PFSK-1 (cell line): Measurements from ENCODE around the gene HIVEP1.

Source experiments
- POLR2AphosphoS5 ChIP-seq: IDR thresholded peaks from 2 replicates; pipeline ENCODE4 v1.6.1; 2012; ENCODE audit warnings: low read depth, mild to moderate bottlenecking, control low read depth, low read length, moderate library complexity
- REST ChIP-seq, 2 experiments: IDR thresholded peaks; 2 replicates each; pipeline versions ENCODE4 v1.6.1 to v1.8.0; 2011 to 2012; ENCODE audit warnings: low read depth in 2 of 2, low read length in 2 of 2, control low read depth in 1 of 2, inconsistent platforms in 1 of 2, mild to moderate bottlenecking in 1 of 2, moderate library complexity in 1 of 2; ENCODE audit not compliant: insufficient read depth in 1 of 2
- SIN3A ChIP-seq: IDR thresholded peaks from 2 replicates; pipeline ENCODE4 v1.6.1; 2012; ENCODE audit warnings: mild to moderate bottlenecking, low read length, moderate library complexity, borderline replicate concordance; ENCODE audit not compliant: insufficient read depth
- TAF1 ChIP-seq: IDR thresholded peaks from 2 replicates; pipeline ENCODE4 v1.6.1; 2012; ENCODE audit warnings: low read length, control low read depth, borderline replicate concordance; ENCODE audit not compliant: insufficient read depth

- TF ChIP-seq SIN3A (no peak), REST (IDR thresholded peaks at IDR 0.05; ENCODE audit: insufficient read depth in 1 of 2, low read depth in 2 of 2, low read length in 2 of 2) (no peak), POLR2AphosphoS5 (no peak), TAF1 (no peak)
These were observed 63.0 kb downstream of the HIVEP1 start for GRCh38 chr6:12075067-12075563.
